ENCODE data around the gene PLCB4.

The PLCB4 gene

GRCh38 chr20:9054176-9054575, 14.7 kb upstream of the PLCB4 start:
- TF ChIP-seq CTCF (IDR thresholded peaks at IDR 0.05; ENCODE audit: borderline replicate concordance, insufficient read depth, low read depth, low read length), result no peak

GRCh38 chr20:9059931-9060330, 9.0 kb upstream of the PLCB4 start:
- TF ChIP-seq CTCF (IDR thresholded peaks at IDR 0.05; ENCODE audit: borderline replicate concordance, insufficient read depth, low read depth, low read length), result no peak
- no peak overlapping the region for H3K4me3 ChIP-seq (ENCODE audit: low read depth, low read length)

More at GRCh38 chr20:9054176-9054575, 14.7 kb upstream of the PLCB4 start:
- no peak overlapping the region for H3K4me3 ChIP-seq (ENCODE audit: low read depth, low read length)

- TF ChIP-seq CTCF (IDR thresholded peaks at IDR 0.05; ENCODE audit: borderline replicate concordance, insufficient read depth, low read depth, low read length), result no peak
- no peak overlapping the region for H3K4me3 ChIP-seq (ENCODE audit: low read depth, low read length)
These were observed 7.5 kb upstream of the PLCB4 start for GRCh38 chr20:9061434-9061833.

GRCh38 chr20:9062066-9062465, 6.8 kb upstream of the PLCB4 start:
- no peak for TF ChIP-seq CTCF (IDR thresholded peaks at IDR 0.05; ENCODE audit: borderline replicate concordance, insufficient read depth, low read depth, low read length)
- H3K4me3 ChIP-seq (ENCODE audit: low read depth, low read length), result no peak overlapping the region

GRCh38 chr20:9066191-9066590, 2.7 kb upstream of the PLCB4 start:
- no peak for TF ChIP-seq CTCF (IDR thresholded peaks at IDR 0.05; ENCODE audit: borderline replicate concordance, insufficient read depth, low read depth, low read length)
- H3K4me3 ChIP-seq (ENCODE audit: low read depth, low read length), result no peak overlapping the region

GRCh38 chr20:9068233-9068801, 570 bp upstream of the PLCB4 start:
- no peak for TF ChIP-seq CTCF (IDR thresholded peaks at IDR 0.05; ENCODE audit: borderline replicate concordance, insufficient read depth, low read depth, low read length)
- H3K4me3 ChIP-seq (ENCODE audit: low read depth, low read length), result no peak overlapping the region

- no peak overlapping the region for H3K4me3 ChIP-seq (ENCODE audit: low read depth, low read length)
- no peak for TF ChIP-seq CTCF (IDR thresholded peaks at IDR 0.05; ENCODE audit: borderline replicate concordance, insufficient read depth, low read depth, low read length)
These were observed 1.4 kb downstream of the PLCB4 start for GRCh38 chr20:9070304-9070703.

All from GM12875 (cell line).